Fibroblast of lung (primary cell): Measurements from ENCODE around the gene FAM20C. TPM values are rescaled to one million over a fixed set of nuclear protein-coding genes. Genes with fewer than 3 reads are reported as not detected.

Source experiments
- DNase-seq, 2 donors: peaks; one replicate each; pipeline versions ENCODE4 v3.0.0 to v3.0.0-alpha.2; 2010; ENCODE audit warnings: low read depth in 2 of 2
- H2AFZ ChIP-seq: 2 replicates; pipeline ENCODE4 v1.5.1; 2012; ENCODE audit warnings: low read length, control low read depth, inconsistent platforms
- H3K27ac ChIP-seq: 2 replicates; pipeline ENCODE4 v1.5.1; 2011; ENCODE audit warnings: low read length, control low read depth; ENCODE audit not compliant: insufficient read depth
- H3K27me3 ChIP-seq: 2 replicates; pipeline ENCODE4 v1.5.1; 2011; ENCODE audit warnings: mild to moderate bottlenecking, low read length; ENCODE audit not compliant: control insufficient read depth, insufficient read depth
- H3K36me3 ChIP-seq: 2 replicates; pipeline ENCODE4 v1.5.1; 2011; ENCODE audit warnings: low read length; ENCODE audit not compliant: control insufficient read depth, insufficient read depth
- H3K4me1 ChIP-seq: 2 replicates; pipeline ENCODE4 v1.5.1; 2011; ENCODE audit warnings: low read length; ENCODE audit not compliant: control insufficient read depth, insufficient read depth; ENCODE audit errors: extremely low read depth
- H3K4me2 ChIP-seq: 2 replicates; pipeline ENCODE4 v1.5.1; 2011; ENCODE audit warnings: low read length, control low read depth; ENCODE audit not compliant: insufficient read depth; ENCODE audit errors: extremely low read depth
- H3K4me3 ChIP-seq, 4 experiments: fragments of 200-600 bp in 1 of 4; sonication (generic) in 1 of 4; replicated peaks in 1 of 4; 2 replicates each; pipeline ENCODE4 v1.5.1; 2011 to 2016; ENCODE audit warnings: low read length in 4 of 4, low read depth in 3 of 4, mild to moderate bottlenecking in 3 of 4, control low read depth in 2 of 4, inconsistent platforms in 1 of 4, mixed read lengths in 1 of 4; ENCODE audit not compliant: insufficient read depth in 1 of 4; ENCODE audit errors: control extremely low read depth in 1 of 4
- H3K79me2 ChIP-seq: 2 replicates; pipeline ENCODE4 v1.5.1; 2012; ENCODE audit warnings: mild to moderate bottlenecking, low read length, inconsistent platforms; ENCODE audit not compliant: control insufficient read depth, insufficient read depth
- H3K9ac ChIP-seq: 2 replicates; pipeline ENCODE4 v1.5.1; 2011; ENCODE audit warnings: mild to moderate bottlenecking, low read length, control low read depth; ENCODE audit not compliant: insufficient read depth
- H3K9me3 ChIP-seq: 2 replicates; pipeline ENCODE4 v1.5.1; 2012; ENCODE audit warnings: low read depth, low read length; ENCODE audit not compliant: control insufficient read depth, insufficient read depth
- H4K20me1 ChIP-seq: 2 replicates; pipeline ENCODE4 v1.5.1; 2011; ENCODE audit warnings: low read length; ENCODE audit not compliant: control insufficient read depth, insufficient read depth; ENCODE audit errors: extremely low read depth
- EZH2 ChIP-seq: IDR thresholded peaks from 2 replicates; pipeline ENCODE4 v1.5.1; 2012; ENCODE audit warnings: low read length, control low read depth, mild to moderate bottlenecking; ENCODE audit errors: missing control alignments
- polyA plus RNA-seq, 2 donors: library from polyadenylated mRNA; depleted of rRNA in 1 of 2; stranded (reverse) in 1 of 2; unstranded in 1 of 2; fragments of >200 nt; gene quantifications; 2 replicates each; pipeline ENCODE4 v1.2.1, GENCODE V29; 2011 to 2012; ENCODE audit warnings: missing spikeins in 1 of 2
- total RNA-seq: library from RNA; depleted of rRNA; stranded (reverse); fragments of >200 nt; gene quantifications from 2 replicates; pipeline ENCODE4 v1.2.1, GENCODE V29; 2014
- TF ChIP-seq, protein P1 (sequence below), 2 donors: IDR thresholded peaks in 1 of 2; conservative IDR thresholded peaks in 1 of 2; 1 replicate in 1 of 2; 2 replicates in 1 of 2; pipeline ENCODE4 v1.5.1; 2011 to 2012; ENCODE audit warnings: low read length in 2 of 2, control low read depth in 1 of 2, inconsistent platforms in 1 of 2, low read depth in 1 of 2, mild to moderate bottlenecking in 1 of 2

FAM20C gene
- total and polyA plus RNA-seq, 2 donors (not counting 1 experiment from before 2014, with no cell fraction given) = 31.8 to 70.7 TPM

DNA sequence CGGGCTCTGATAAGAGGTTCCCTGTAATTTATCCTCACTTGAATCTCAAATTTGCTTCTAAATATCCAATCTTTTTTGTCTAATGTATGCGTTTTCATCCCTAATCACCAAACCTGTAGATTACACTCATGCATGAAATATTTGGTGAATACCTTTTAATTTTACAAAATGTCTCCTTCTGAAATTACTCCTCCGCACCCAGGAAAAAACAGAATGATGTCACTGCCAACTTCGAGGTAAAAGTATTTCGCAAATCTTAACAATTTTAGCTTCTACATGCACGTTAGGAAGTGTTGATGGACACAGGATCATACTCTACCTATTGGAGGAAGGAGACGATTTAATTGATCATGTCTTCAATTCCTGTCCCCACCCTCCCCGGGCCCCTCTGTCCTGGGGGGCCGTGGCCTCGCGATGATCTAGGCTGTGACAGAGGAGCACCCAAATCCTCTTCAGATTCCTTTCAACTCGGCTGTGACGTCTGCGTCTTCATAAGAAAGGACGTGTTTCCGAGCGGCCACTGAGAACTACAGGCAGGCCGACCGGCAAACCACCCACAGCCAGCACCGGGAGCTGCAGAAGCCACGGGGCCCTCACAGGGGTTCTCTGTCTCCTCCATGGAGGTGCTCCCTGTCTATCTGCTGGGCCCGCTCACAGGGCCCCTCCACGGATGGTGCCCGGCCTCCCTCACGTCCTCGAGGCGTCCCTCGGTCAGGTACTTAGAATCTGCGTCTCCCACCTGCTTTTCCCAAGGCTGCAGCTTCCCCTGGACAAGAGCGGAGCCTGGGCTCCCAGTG, 8.7 kb upstream of the FAM20C start:
- H2AFZ ChIP-seq = no peak overlapping the region
- DNase-seq = no peak
- TF ChIP-seq, protein P1, sequence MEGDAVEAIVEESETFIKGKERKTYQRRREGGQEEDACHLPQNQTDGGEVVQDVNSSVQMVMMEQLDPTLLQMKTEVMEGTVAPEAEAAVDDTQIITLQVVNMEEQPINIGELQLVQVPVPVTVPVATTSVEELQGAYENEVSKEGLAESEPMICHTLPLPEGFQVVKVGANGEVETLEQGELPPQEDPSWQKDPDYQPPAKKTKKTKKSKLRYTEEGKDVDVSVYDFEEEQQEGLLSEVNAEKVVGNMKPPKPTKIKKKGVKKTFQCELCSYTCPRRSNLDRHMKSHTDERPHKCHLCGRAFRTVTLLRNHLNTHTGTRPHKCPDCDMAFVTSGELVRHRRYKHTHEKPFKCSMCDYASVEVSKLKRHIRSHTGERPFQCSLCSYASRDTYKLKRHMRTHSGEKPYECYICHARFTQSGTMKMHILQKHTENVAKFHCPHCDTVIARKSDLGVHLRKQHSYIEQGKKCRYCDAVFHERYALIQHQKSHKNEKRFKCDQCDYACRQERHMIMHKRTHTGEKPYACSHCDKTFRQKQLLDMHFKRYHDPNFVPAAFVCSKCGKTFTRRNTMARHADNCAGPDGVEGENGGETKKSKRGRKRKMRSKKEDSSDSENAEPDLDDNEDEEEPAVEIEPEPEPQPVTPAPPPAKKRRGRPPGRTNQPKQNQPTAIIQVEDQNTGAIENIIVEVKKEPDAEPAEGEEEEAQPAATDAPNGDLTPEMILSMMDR (conservative IDR thresholded peaks at IDR 0.05 in 1 of 2, IDR thresholded peaks at IDR 0.05 in 1 of 2; ENCODE audit: low read depth in 1 of 2, low read length in 2 of 2) = no peak
- no peak for TF ChIP-seq EZH2
- no peak overlapping the region for H3K27ac ChIP-seq
- H3K4me2 ChIP-seq = no peak overlapping the region
- no peaks in the 10 kb centered on the region for H3K27me3 ChIP-seq
- H3K4me3 ChIP-seq = no peak overlapping the region
- no peak overlapping the region for H3K9ac ChIP-seq
- H3K36me3 ChIP-seq = no peaks in the 10 kb centered on the region
- H4K20me1 ChIP-seq = no peaks in the 10 kb centered on the region
- H3K4me1 ChIP-seq = no peaks in the 10 kb centered on the region
- no peaks in the 10 kb centered on the region for H3K9me3 ChIP-seq
- H3K79me2 ChIP-seq = no peaks in the 10 kb centered on the region

DNA sequence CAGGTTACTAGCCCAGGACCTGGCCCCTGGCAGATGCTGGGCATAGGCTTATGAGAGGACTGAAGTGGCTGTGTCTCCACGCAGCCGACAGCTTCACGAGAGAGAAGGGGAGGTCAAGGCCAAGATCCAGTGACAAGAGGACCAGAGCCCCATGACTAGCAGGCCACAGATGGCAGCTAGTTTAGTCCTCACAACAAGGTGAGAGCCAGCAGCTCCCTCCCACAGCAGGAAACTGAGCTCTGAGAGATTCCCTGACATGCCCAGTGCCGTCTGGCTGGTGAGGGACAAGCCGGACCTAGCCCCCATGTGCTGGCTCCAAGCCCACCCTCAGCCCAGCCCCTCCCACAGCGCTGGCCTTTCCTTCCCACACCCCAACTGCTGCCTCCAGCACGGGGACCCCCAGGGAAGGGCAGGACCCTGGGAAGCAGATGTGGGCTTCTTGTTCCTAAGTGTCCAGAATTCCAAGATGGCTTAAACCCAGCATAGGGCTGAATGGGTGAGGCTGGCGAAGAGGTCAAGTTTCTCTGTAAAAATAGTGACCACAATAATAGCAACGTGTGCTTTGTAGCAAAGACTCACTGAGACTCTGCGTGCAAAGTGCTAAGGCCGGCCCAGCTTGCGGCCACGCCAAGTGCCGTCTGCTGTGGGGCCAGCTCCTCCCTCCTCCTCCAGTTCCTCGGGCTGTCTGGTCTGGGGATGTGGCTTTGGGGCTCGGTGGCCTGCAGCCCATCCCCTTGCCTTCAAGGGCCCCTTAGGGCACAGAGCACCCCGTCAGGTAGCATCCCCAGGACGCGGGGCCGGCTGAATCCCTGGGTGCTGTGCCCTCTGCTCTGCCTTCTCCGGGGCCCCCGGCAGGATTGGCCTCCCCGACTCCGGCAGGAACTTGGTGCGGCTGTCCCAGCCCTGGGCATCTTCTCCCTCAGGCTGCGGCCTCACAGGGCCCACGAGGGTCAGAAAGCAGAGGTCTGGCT, 7.8 kb upstream of the FAM20C start:
- Histone ChIP-seq H3K27ac (no peak overlapping the region), H3K36me3 (no peaks in the 10 kb centered on the region), H3K4me2 (no peak overlapping the region), H4K20me1 (no peaks in the 10 kb centered on the region), H2AFZ (no peak overlapping the region), H3K9me3 (no peaks in the 10 kb centered on the region), H3K4me1 (no peaks in the 10 kb centered on the region), H3K27me3 (no peaks in the 10 kb centered on the region), H3K4me3 (no peak overlapping the region), H3K9ac (no peak overlapping the region), H3K79me2 (no peaks in the 10 kb centered on the region)
- peak in 1 of 2 donors; percentile 20 for DNase-seq
- TF ChIP-seq, protein P1 (conservative IDR thresholded peaks at IDR 0.05 in 1 of 2, IDR thresholded peaks at IDR 0.05 in 1 of 2; ENCODE audit: low read depth in 1 of 2, low read length in 2 of 2) = no peak
- no peak for TF ChIP-seq EZH2

DNA sequence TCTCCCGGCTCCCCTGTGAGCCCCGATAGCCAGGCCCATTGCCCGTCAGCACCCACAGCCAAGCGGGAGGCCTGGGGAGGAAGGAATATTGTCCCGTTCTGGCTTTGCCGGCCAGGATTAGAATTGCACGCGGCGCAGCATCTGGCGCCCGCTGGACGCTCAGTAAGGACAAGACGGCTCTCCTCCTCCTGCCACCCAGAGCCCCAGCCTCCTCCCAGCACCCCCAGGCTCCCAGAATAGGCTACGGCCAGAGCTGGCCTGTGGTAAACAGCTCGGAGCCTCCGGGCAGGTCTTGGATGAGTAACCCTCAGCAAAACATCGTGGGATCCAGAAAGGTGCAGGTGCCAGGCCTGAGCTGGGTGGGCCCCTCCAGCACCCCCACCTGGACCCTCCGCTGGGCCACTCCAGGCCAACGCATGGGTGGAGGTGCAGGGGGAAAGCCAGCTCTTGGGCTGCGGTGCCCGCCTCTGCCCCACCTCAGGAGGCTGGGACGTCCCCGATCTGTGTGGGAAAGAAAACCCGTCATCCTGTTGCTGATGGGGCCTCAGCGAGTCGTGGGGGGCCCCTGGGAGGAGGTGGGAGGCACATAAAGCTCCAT, 5.8 kb upstream of the FAM20C start:
- Histone ChIP-seq H3K4me3 (no peak overlapping the region), H4K20me1 (no peaks in the 10 kb centered on the region), H3K36me3 (no peaks in the 10 kb centered on the region), H3K9me3 (no peaks in the 10 kb centered on the region), H3K9ac (no peak overlapping the region), H3K27me3 (no peaks in the 10 kb centered on the region), H2AFZ (no peak overlapping the region), H3K4me2 (no peak overlapping the region), H3K79me2 (no peaks in the 10 kb centered on the region), H3K4me1 (peaks cover 7% of the 10 kb centered on the region), H3K27ac (no peak overlapping the region)
- no peak for DNase-seq
- no peak for TF ChIP-seq EZH2
- TF ChIP-seq, protein P1 (conservative IDR thresholded peaks at IDR 0.05 in 1 of 2, IDR thresholded peaks at IDR 0.05 in 1 of 2; ENCODE audit: low read depth in 1 of 2, low read length in 2 of 2) = no peak
